HG03575 (cell line): ENCODE data around the gene AGTRAP.

Experiments
- ATAC-seq: cut with Tn5 transposase; IDR thresholded peaks from one replicate; pipeline ENCODE4 v1.9.1; 2021; ENCODE audit not compliant: unreplicated experiment, insufficient number of reproducible peaks, low FRiP score; ENCODE audit errors: extremely low read depth

AGTRAP gene

GRCh38 chr1:11777658-11778322 is 41.9 kb downstream of the AGTRAP start:
- no peak for ATAC-seq

- ATAC-seq, result no peak
Measured at GRCh38 chr1:11778336-11778735, 42.4 kb downstream of the AGTRAP start.

GRCh38 chr1:11778844-11779623 is 43.1 kb downstream of the AGTRAP start:
- no peak for ATAC-seq

GRCh38 chr1:11779715-11780379 is 43.9 kb downstream of the AGTRAP start:
- ATAC-seq, result no peak

GRCh38 chr1:11780380-11781147 is 44.6 kb downstream of the AGTRAP start:
- no peak for ATAC-seq

- no peak for ATAC-seq
Measured at GRCh38 chr1:11781297-11781696, 45.4 kb downstream of the AGTRAP start.

- no peak for ATAC-seq
Measured at GRCh38 chr1:11782127-11782708, 46.3 kb downstream of the AGTRAP start.

GRCh38 chr1:11783556-11783955 is 47.6 kb downstream of the AGTRAP start:
- no peak for ATAC-seq

- ATAC-seq, result no peak
Measured at GRCh38 chr1:11784256-11784992, 48.5 kb downstream of the AGTRAP start.

GRCh38 chr1:11784993-11785769 is 49.2 kb downstream of the AGTRAP start:
- ATAC-seq, result no peak

- ATAC-seq, result no peak
Measured at GRCh38 chr1:11786168-11786567, 50.2 kb downstream of the AGTRAP start.

- no peak for ATAC-seq
Measured at GRCh38 chr1:11787251-11787803, 51.4 kb downstream of the AGTRAP start.

- ATAC-seq, result no peak
Measured at GRCh38 chr1:11787804-11788436, 52.0 kb downstream of the AGTRAP start.

GRCh38 chr1:11788549-11789053 is 52.7 kb downstream of the AGTRAP start:
- no peak for ATAC-seq

GRCh38 chr1:11789126-11790067 is 53.5 kb downstream of the AGTRAP start:
- ATAC-seq, result no peak
